Left lung (tissue), 10 donors: ENCODE results near the gene PABPC1L. TPM values are rescaled to one million over a fixed set of nuclear protein-coding genes. Genes with fewer than 3 reads are reported as not detected.
A peak's percentile ranks its signal among the peaks of the same experiment; 100 is the strongest.

Source experiments
- ATAC-seq: fragments of 200-7000 bp; cut with Tn5 transposase; one replicate; pipeline ENCODE4 v1.9.1; 2020; ENCODE audit warnings: moderate library complexity
- DNase-seq, 4 donors: peaks; one replicate each; pipeline ENCODE4 v3.0.0-alpha.2; 2013 to 2020
- H3K27ac ChIP-seq, 2 donors: fragments of 200-600 bp; sonication (generic) in 1 of 2; one replicate each; pipeline versions ENCODE4 v1.5.0 to v1.8.0; 2020 to 2021
- H3K27me3 ChIP-seq, 2 donors: fragments of 200-600 bp; sonication (generic) in 1 of 2; one replicate each; pipeline versions ENCODE4 v1.5.0 to v1.8.0; 2020 to 2021
- H3K36me3 ChIP-seq, 2 donors: fragments of 200-600 bp; sonication (generic) in 1 of 2; one replicate each; pipeline versions ENCODE4 v1.5.0 to v1.8.0; 2020 to 2021
- H3K4me1 ChIP-seq, 2 donors: fragments of 200-600 bp; one replicate each; pipeline ENCODE4 v1.8.0; 2021
- H3K4me3 ChIP-seq, 2 donors: fragments of 200-600 bp; sonication (generic) in 1 of 2; one replicate each; pipeline versions ENCODE4 v1.5.0 to v1.8.0; 2020 to 2021; ENCODE audit warnings: mild to moderate bottlenecking in 1 of 2
- H3K9me3 ChIP-seq, 2 donors: fragments of 200-600 bp; sonication (generic) in 1 of 2; one replicate each; pipeline versions ENCODE4 v1.5.0 to v1.8.0; 2020 to 2021
- CTCF ChIP-seq, 2 donors: fragments of 200-600 bp; sonication (generic) in 1 of 2; IDR thresholded peaks; one replicate each; pipeline versions ENCODE4 v1.5.0 to v1.8.0; 2021; ENCODE audit warnings: antibody characterized with exemption in 2 of 2
- intact Hi-C, 2 donors: fragments of 100-400 bp; cut with DNase I; formaldehyde crosslinking; loops; one replicate each; pipeline versions ENCODE4 v1.11.2 to v1.14.2; 2022
- polyA plus RNA-seq, 6 donors: library from polyadenylated mRNA; unstranded; fragments of 120-200 nt; gene quantifications; one replicate each; pipeline ENCODE4 v1.2.1, GENCODE V29; 2013; ENCODE audit not compliant: insufficient read length in 6 of 6
- total RNA-seq, 2 donors: library from RNA; stranded (reverse); fragmentation: NEBNext Ultra II Directional; extraction: Animal tissue kit (Norgen Biotek cat#: 25700); gene quantifications; one replicate each; pipeline ENCODE4 v1.2.1, GENCODE V29; 2021
- donor health status: DM: no; HTN: yes; CAD: no.
- donor health status: DM: no; HTN: no; CAD: no.

Gene PABPC1L
- total and polyA plus RNA-seq, 8 donors = 41.2 to 116 (median 88.5) TPM

DNA sequence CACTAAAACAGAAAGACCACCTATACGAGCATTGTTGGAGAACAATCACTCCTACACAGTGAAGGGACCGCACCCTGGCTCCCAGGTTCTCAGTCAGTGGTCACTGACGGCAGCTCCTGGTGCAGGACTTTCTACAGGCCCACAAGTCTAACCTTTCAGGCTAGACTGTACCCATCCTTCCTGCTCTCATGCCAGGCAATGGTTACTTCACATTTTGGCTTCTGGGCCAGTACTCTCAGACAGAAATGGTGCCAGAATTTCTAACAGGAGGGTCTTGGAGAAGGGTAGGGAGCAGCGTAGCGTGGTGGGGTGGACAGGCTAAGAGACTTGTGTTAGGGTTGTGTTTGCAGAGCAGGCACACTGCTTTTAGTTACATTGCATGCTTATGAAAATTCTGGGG, 38.2 kb downstream of the PABPC1L start:
- Histone ChIP-seq H3K27me3 (no peaks in the 10 kb centered on the region), H3K4me1 (peaks cover 0 to 9% of the 10 kb centered on the region in 2 donors), H3K4me3 (no peak overlapping the region), H3K27ac (no peak overlapping the region), H3K9me3 (no peaks in the 10 kb centered on the region), H3K36me3 (peaks cover 0 to 96% of the 10 kb centered on the region in 2 donors)
- no peak for ATAC-seq
- no peak for TF ChIP-seq CTCF (IDR thresholded peaks at IDR 0.05)
- DNase-seq = no peak
- intact Hi-C loops = no loop called here

- TF ChIP-seq CTCF (IDR thresholded peaks at IDR 0.05) = no peak
- intact Hi-C loops = no loop called here
- Histone ChIP-seq H3K4me3 (no peak overlapping the region), H3K27ac (no peak overlapping the region), H3K4me1 (peaks cover 0 to 9% of the 10 kb centered on the region in 2 donors), H3K9me3 (no peaks in the 10 kb centered on the region), H3K27me3 (no peaks in the 10 kb centered on the region), H3K36me3 (peaks cover 0 to 96% of the 10 kb centered on the region in 2 donors)
- no peak for ATAC-seq
- DNase-seq = no peak
Measured at GRCh38 chr20:44948513-44948912, 38.7 kb downstream of the PABPC1L start.

GRCh38 chr20:44950368-44950767, 40.5 kb downstream of the PABPC1L start:
- Histone ChIP-seq H3K27me3 (no peaks in the 10 kb centered on the region), H3K36me3 (peaks cover 0 to 97% of the 10 kb centered on the region in 2 donors), H3K4me3 (no peak overlapping the region), H3K27ac (no peak overlapping the region), H3K4me1 (peaks cover 0 to 9% of the 10 kb centered on the region in 2 donors), H3K9me3 (no peaks in the 10 kb centered on the region)
- DNase-seq (no peak), ATAC-seq (no peak)
- intact Hi-C loops = no loop called here
- TF ChIP-seq CTCF (IDR thresholded peaks at IDR 0.05) = no peak

GRCh38 chr20:44952731-44953130, 42.9 kb downstream of the PABPC1L start:
- Histone ChIP-seq H3K36me3 (peaks cover 0 to 90% of the 10 kb centered on the region in 2 donors), H3K27me3 (no peaks in the 10 kb centered on the region), H3K27ac (no peak overlapping the region), H3K4me3 (no peak overlapping the region), H3K9me3 (no peaks in the 10 kb centered on the region), H3K4me1 (peaks cover 0 to under 1% of the 10 kb centered on the region in 2 donors)
- intact Hi-C loops = no loop called here
- ATAC-seq (no peak), DNase-seq (no peak)
- no peak for TF ChIP-seq CTCF (IDR thresholded peaks at IDR 0.05)

- Histone ChIP-seq H3K36me3 (peaks cover 0 to 76% of the 10 kb centered on the region in 2 donors), H3K4me3 (no peak overlapping the region), H3K27me3 (no peaks in the 10 kb centered on the region), H3K27ac (no peak overlapping the region), H3K9me3 (no peaks in the 10 kb centered on the region), H3K4me1 (peaks cover 7 to 12% of the 10 kb centered on the region in 2 donors)
- DNase-seq (peak in 1 of 4 donors; percentile 31), ATAC-seq (no peak)
- TF ChIP-seq CTCF (IDR thresholded peaks at IDR 0.05) = no peak
- intact Hi-C loops = no loop called here
Measured at GRCh38 chr20:44954211-44954610, 44.4 kb downstream of the PABPC1L start.
